Measurements from ENCODE around the gene NME4. TPM values are rescaled to one million over a fixed set of nuclear protein-coding genes. Genes with fewer than 3 reads are reported as not detected.
"Not testable (repeated sequence)": the region's sequence is repeated elsewhere in the genome, so short reads cannot be mapped to it uniquely, and the experiment has no call there.

NME4 gene
- total and polyA plus RNA-seq, 2 donors (not counting 1 experiment from before 2014, with no cell fraction given), result 48.7 to 61.9 TPM

DNA sequence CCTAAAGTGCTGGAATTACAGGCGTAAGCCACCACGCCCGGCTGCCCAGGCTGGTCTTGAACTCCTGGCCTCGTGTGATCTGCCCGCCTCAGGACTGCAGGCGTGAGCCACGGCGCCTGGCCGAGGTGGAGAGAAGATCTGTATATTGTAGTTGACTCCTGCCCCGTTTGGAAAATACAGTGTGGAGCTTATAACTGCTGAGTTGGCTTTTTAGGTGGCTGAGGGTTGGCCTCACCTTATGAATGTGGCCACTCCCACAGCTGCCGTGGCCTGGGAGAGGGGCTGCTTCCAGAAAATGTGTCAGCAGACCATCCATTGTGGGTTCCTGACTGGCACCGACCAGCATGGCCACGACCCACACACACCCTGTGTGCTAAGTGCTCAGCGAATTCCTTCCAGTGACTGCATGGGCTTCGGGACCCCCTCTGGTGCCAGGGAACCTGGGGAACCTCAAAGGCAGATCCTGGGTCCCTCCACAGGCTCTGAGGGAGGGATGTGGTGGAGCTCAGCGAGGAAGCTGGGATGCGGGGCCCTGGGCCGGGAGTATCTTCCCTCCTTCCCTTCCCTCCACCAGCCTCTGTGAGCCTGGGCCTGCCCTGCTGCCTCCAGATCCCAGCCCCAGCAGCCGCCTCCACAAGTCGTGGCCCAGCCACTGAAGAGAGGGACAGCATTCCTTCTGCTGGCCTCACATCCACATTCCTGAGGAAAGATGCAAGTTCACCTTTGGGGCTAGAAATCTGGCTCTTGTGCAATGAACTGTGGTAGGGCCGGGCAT is 17.6 kb downstream of the NME4 start:
- 93% methylated on average over 19 of the region's 21 CpGs for WGBS (ENCODE audit: insufficient coverage)
- Mint-ChIP-seq H3K27ac (no peak overlapping the region), H3K4me3 (no peak overlapping the region), H3K9me3 (ENCODE audit: insufficient read depth) (no peaks in the 10 kb centered on the region), H3K4me1 (no peaks in the 10 kb centered on the region), H3K27me3 (no peaks in the 10 kb centered on the region)
- ATAC-seq (ENCODE audit: low read depth), result no peak
- no peak for DNase-seq
- Histone ChIP-seq H3K36me3 (replicated peaks in 1 of 2; ENCODE audit: control extremely low read depth in 1 of 2, control insufficient read depth in 1 of 2, extremely low read depth in 1 of 2, insufficient read depth in 2 of 2, low read length in 1 of 2) (no peaks in the 10 kb centered on the region), H3K4me1 (ENCODE audit: control insufficient read depth in 2 of 2, insufficient read depth in 2 of 2, low read length in 2 of 2) (no peaks in the 10 kb centered on the region), H3K9ac (ENCODE audit: low read length) (no peak overlapping the region), H3K27me3 (replicated peaks in 1 of 4; ENCODE audit: control extremely low read depth in 1 of 4, control insufficient read depth in 3 of 4, insufficient read depth in 4 of 4, low read length in 3 of 4) (no peaks in the 10 kb centered on the region), H3K4me3 (ENCODE audit: control extremely low read depth in 1 of 5, extremely low read depth in 1 of 5, insufficient read depth in 1 of 5, low read depth in 2 of 5, low read length in 4 of 5) (no peak overlapping the region), H2AFZ (ENCODE audit: insufficient read depth, low read depth, low read length, poor library complexity, severe bottlenecking) (no peak overlapping the region), H3K4me2 (replicated peaks; ENCODE audit: low read depth, low read length, poor library complexity, severe bottlenecking) (no peak overlapping the region), H4K20me1 (ENCODE audit: control insufficient read depth, insufficient read depth, low read length, poor library complexity, severe bottlenecking) (no peaks in the 10 kb centered on the region), H3K79me2 (ENCODE audit: control insufficient read depth, insufficient read depth, low read length) (no peaks in the 10 kb centered on the region), H3K9me3 (ENCODE audit: control extremely low read depth in 1 of 3, control insufficient read depth in 2 of 3, insufficient read depth in 1 of 3, low read length in 2 of 3) (no peaks in the 10 kb centered on the region), H3K27ac (ENCODE audit: low read length in 2 of 2) (no peak overlapping the region)
- ChIA-PET POLR2A (no interaction called here), CTCF (no interaction called here)
- TF ChIP-seq CTCF (IDR thresholded peaks at IDR 0.05), result no peak
- no peak for TF ChIP-seq EZH2 (IDR thresholded peaks at IDR 0.05; ENCODE audit: borderline replicate concordance, insufficient read depth, low read depth, low read length, poor library complexity, severe bottlenecking)
- intact Hi-C loops (cut with micrococcal nuclease), result no loop called here

GRCh38 chr16:415170-415498 is 18.1 kb downstream of the NME4 start:
- H3K4me1 Mint-ChIP-seq; H3K36me3 ChIP-seq (replicated peaks in 1 of 2; ENCODE audit: control extremely low read depth in 1 of 2, control insufficient read depth in 1 of 2, extremely low read depth in 1 of 2, insufficient read depth in 2 of 2, low read length in 1 of 2); H3K79me2 ChIP-seq (ENCODE audit: control insufficient read depth, insufficient read depth, low read length); H3K27me3 ChIP-seq (replicated peaks in 1 of 4; ENCODE audit: control extremely low read depth in 1 of 4, control insufficient read depth in 3 of 4, insufficient read depth in 4 of 4, low read length in 3 of 4); H3K27me3 Mint-ChIP-seq; H2AFZ ChIP-seq (ENCODE audit: insufficient read depth, low read depth, low read length, poor library complexity, severe bottlenecking); ATAC-seq (ENCODE audit: low read depth); H3K9ac ChIP-seq (ENCODE audit: low read length); H4K20me1 ChIP-seq (ENCODE audit: control insufficient read depth, insufficient read depth, low read length, poor library complexity, severe bottlenecking); H3K27ac Mint-ChIP-seq; H3K27ac ChIP-seq (ENCODE audit: low read length in 2 of 2); H3K4me2 ChIP-seq (replicated peaks; ENCODE audit: low read depth, low read length, poor library complexity, severe bottlenecking); H3K9me3 Mint-ChIP-seq (ENCODE audit: insufficient read depth); intact Hi-C loops (cut with micrococcal nuclease); H3K4me1 ChIP-seq (ENCODE audit: control insufficient read depth in 2 of 2, insufficient read depth in 2 of 2, low read length in 2 of 2); H3K4me3 Mint-ChIP-seq; H3K4me3 ChIP-seq (ENCODE audit: control extremely low read depth in 1 of 5, extremely low read depth in 1 of 5, insufficient read depth in 1 of 5, low read depth in 2 of 5, low read length in 4 of 5); H3K9me3 ChIP-seq (ENCODE audit: control extremely low read depth in 1 of 3, control insufficient read depth in 2 of 3, insufficient read depth in 1 of 3, low read length in 2 of 3); DNase-seq: not testable (repeated sequence)
- ChIA-PET POLR2A (interaction anchor here (0.6 kb wide), 1 partner anchor 132 kb away, joined by 3 read pairs; the partner anchor contains the start of gene PDIA2), CTCF (interaction anchor here (0.6 kb wide), 1 partner anchor 290 kb away, joined by 4 read pairs; no protein-coding TSS in a partner anchor)
- WGBS (ENCODE audit: insufficient coverage), result 100% methylated on average over 1 of the region's 3 CpGs

- H2AFZ ChIP-seq (ENCODE audit: insufficient read depth, low read depth, low read length, poor library complexity, severe bottlenecking); H3K9ac ChIP-seq (ENCODE audit: low read length); H3K4me3 Mint-ChIP-seq; ATAC-seq (ENCODE audit: low read depth); H3K4me2 ChIP-seq (replicated peaks; ENCODE audit: low read depth, low read length, poor library complexity, severe bottlenecking); H3K27ac Mint-ChIP-seq; DNase-seq; H3K4me3 ChIP-seq (ENCODE audit: control extremely low read depth in 1 of 5, extremely low read depth in 1 of 5, insufficient read depth in 1 of 5, low read depth in 2 of 5, low read length in 4 of 5); H3K36me3 ChIP-seq (replicated peaks in 1 of 2; ENCODE audit: control extremely low read depth in 1 of 2, control insufficient read depth in 1 of 2, extremely low read depth in 1 of 2, insufficient read depth in 2 of 2, low read length in 1 of 2); H3K9me3 ChIP-seq (ENCODE audit: control extremely low read depth in 1 of 3, control insufficient read depth in 2 of 3, insufficient read depth in 1 of 3, low read length in 2 of 3); intact Hi-C loops (cut with micrococcal nuclease); H3K27me3 Mint-ChIP-seq; H3K9me3 Mint-ChIP-seq (ENCODE audit: insufficient read depth); H3K79me2 ChIP-seq (ENCODE audit: control insufficient read depth, insufficient read depth, low read length); H3K27ac ChIP-seq (ENCODE audit: low read length in 2 of 2); H4K20me1 ChIP-seq (ENCODE audit: control insufficient read depth, insufficient read depth, low read length, poor library complexity, severe bottlenecking): not testable (repeated sequence)
- ChIA-PET POLR2A (interaction anchor here (0.7 kb wide), 3 partner anchors 13 to 42 kb away, joined by 4 to 6 read pairs (median 4); no protein-coding TSS in a partner anchor), CTCF (interaction anchor here (0.6 to 1.1 kb wide), 3 partner anchors 11 to 290 kb away, joined by 3 read pairs; no protein-coding TSS in a partner anchor)
- H3K4me1 ChIP-seq (ENCODE audit: control insufficient read depth in 2 of 2, insufficient read depth in 2 of 2, low read length in 2 of 2), result peaks cover 14 to 19% of the 10 kb centered on the region in 2 donors
- peaks cover 13% of the 10 kb centered on the region for H3K4me1 Mint-ChIP-seq
- H3K27me3 ChIP-seq (replicated peaks in 1 of 4; ENCODE audit: control extremely low read depth in 1 of 4, control insufficient read depth in 3 of 4, insufficient read depth in 4 of 4, low read length in 3 of 4), result peaks cover 0 to 14% (median 2%) of the 10 kb centered on the region in 4 experiments
- 97% methylated on average over 7 of the region's 13 CpGs for WGBS (ENCODE audit: insufficient coverage)
These were observed 25.2 kb downstream of the NME4 start for GRCh38 chr16:422179-422578.
